MM.1S (cell line): ENCODE data around the gene NHLRC4.

ENCODE experiments used
- DNase-seq: peaks from one replicate; pipeline ENCODE4 v3.0.0-alpha.2; 2015
- H2AFZ ChIP-seq: fragments of 300-600 bp; sonication (generic); 2 replicates; pipeline ENCODE4 v1.6.0; 2016; ENCODE audit warnings: antibody characterized with exemption, low read length
- H3F3A ChIP-seq: fragments of 300-600 bp; sonication (generic); 2 replicates; pipeline ENCODE4 v1.6.1; 2016; ENCODE audit warnings: mild to moderate bottlenecking, antibody characterized with exemption, low read length, moderate library complexity, mixed read lengths; ENCODE audit not compliant: insufficient read depth
- H3K27ac ChIP-seq: fragments of 300-600 bp; sonication (generic); 2 replicates; pipeline ENCODE4 v1.5.1; 2016; ENCODE audit warnings: mild to moderate bottlenecking, low read length
- H3K27me3 ChIP-seq: fragments of 300-600 bp; sonication (generic); replicated peaks from 2 replicates; pipeline ENCODE4 v1.6.0; 2016; ENCODE audit warnings: low read length; ENCODE audit not compliant: insufficient read depth
- H3K36me3 ChIP-seq: fragments of 300-600 bp; sonication (generic); replicated peaks from 2 replicates; pipeline ENCODE4 v1.6.1; 2016; ENCODE audit warnings: mild to moderate bottlenecking, low read length, mixed read lengths; ENCODE audit not compliant: insufficient read depth
- H3K4me1 ChIP-seq: fragments of 300-600 bp; sonication (generic); 2 replicates; pipeline ENCODE4 v1.6.1; 2016; ENCODE audit warnings: low read length, mixed read lengths
- H3K4me2 ChIP-seq: fragments of 300-600 bp; sonication (generic); 2 replicates; pipeline ENCODE4 v1.6.0; 2016; ENCODE audit warnings: low read depth, low read length
- H3K4me3 ChIP-seq: fragments of 300-600 bp; sonication (generic); 2 replicates; pipeline ENCODE4 v1.5.1; 2016; ENCODE audit warnings: low read length, mixed read lengths
- H3K79me2 ChIP-seq: fragments of 300-600 bp; sonication (generic); 2 replicates; pipeline ENCODE4 v1.6.1; 2016; ENCODE audit warnings: mixed run types, low read length, mixed read lengths
- H3K9ac ChIP-seq: fragments of 300-600 bp; sonication (generic); 2 replicates; pipeline ENCODE4 v1.6.1; 2016; ENCODE audit warnings: low read length, mixed read lengths
- H3K9me2 ChIP-seq: fragments of 300-600 bp; sonication (generic); replicated peaks from 2 replicates; pipeline ENCODE4 v1.6.1; 2016; ENCODE audit warnings: mild to moderate bottlenecking, low read length, mixed read lengths; ENCODE audit not compliant: insufficient read depth
- H3K9me3 ChIP-seq: fragments of 300-600 bp; sonication (generic); replicated peaks from 2 replicates; pipeline ENCODE4 v1.6.1; 2016; ENCODE audit warnings: mild to moderate bottlenecking, low read length, mixed read lengths; ENCODE audit not compliant: insufficient read depth
- H4K20me1 ChIP-seq: fragments of 300-600 bp; sonication (generic); 2 replicates; pipeline ENCODE4 v1.6.1; 2016; ENCODE audit warnings: mild to moderate bottlenecking, low read length, moderate library complexity, mixed read lengths; ENCODE audit not compliant: insufficient read depth
- EZH2 ChIP-seq: fragments of 300-600 bp; sonication (generic); optimal IDR thresholded peaks from 2 replicates; pipeline ENCODE3; 2017; ENCODE audit warnings: low read depth, mild to moderate bottlenecking, antibody characterized with exemption, low read length, mixed read lengths
- EZH2phosphoT487 ChIP-seq: fragments of 300-600 bp; sonication (generic); IDR thresholded peaks from 2 replicates; pipeline ENCODE4 v1.6.1; 2018; ENCODE audit warnings: antibody characterized with exemption, low read length
- TF ChIP-seq, protein P1 (sequence below): fragments of 300-600 bp; sonication (generic); IDR thresholded peaks from 2 replicates; pipeline ENCODE4 v1.5.1; 2016; ENCODE audit warnings: antibody characterized with exemption, low read length, mixed read lengths

NHLRC4 gene

GRCh38 chr16:616733-617586 is 50.2 kb downstream of the NHLRC4 start:
- H3K4me1 ChIP-seq: no peaks in the 10 kb centered on the region
- H3K9ac ChIP-seq: no peak overlapping the region
- no peak overlapping the region for H3K4me2 ChIP-seq
- H4K20me1 ChIP-seq: no peaks in the 10 kb centered on the region
- H3F3A ChIP-seq: no peaks in the 10 kb centered on the region
- H3K27me3 ChIP-seq: no peaks in the 10 kb centered on the region
- no peak for TF ChIP-seq EZH2
- no peak for TF ChIP-seq EZH2phosphoT487
- no peak overlapping the region for H2AFZ ChIP-seq
- no peak for DNase-seq
- no peaks in the 10 kb centered on the region for H3K36me3 ChIP-seq
- H3K9me3 ChIP-seq: no peaks in the 10 kb centered on the region
- no peaks in the 10 kb centered on the region for H3K9me2 ChIP-seq
- H3K79me2 ChIP-seq: 0 out of 2 replicates have a peak, but pooled peaks cover 7% of the 10 kb centered on the region
- H3K27ac ChIP-seq: no peak overlapping the region
- H3K4me3 ChIP-seq: no peak overlapping the region

DNA sequence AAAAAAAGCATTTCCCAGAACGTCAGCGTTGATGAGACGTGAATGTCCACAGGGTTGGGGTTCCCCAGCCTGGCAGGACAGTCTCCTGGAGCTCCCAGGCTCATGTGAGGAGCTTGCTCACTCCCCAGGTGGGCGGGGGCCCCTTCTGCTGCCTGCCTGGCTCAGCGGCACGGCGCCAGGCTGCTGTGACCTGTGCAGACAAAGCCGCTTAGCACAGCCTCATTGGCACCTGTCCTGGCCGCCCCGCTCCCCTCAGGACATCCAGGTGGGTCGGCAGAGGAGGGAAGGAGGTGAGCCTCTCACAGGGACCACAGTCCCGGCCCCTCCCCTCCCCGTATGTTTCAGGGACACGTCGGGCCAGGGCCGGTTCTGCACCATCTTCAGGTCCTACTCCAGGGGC is 51.0 kb downstream of the NHLRC4 start:
- Histone ChIP-seq H3K9ac (no peak overlapping the region), H3F3A (no peaks in the 10 kb centered on the region), H3K36me3 (no peaks in the 10 kb centered on the region), H3K4me1 (no peaks in the 10 kb centered on the region), H4K20me1 (no peaks in the 10 kb centered on the region), H3K9me2 (no peaks in the 10 kb centered on the region), H2AFZ (no peak overlapping the region), H3K4me2 (no peak overlapping the region), H3K27ac (no peak overlapping the region), H3K79me2 (0 out of 2 replicates have a peak, but pooled peaks cover 7% of the 10 kb centered on the region), H3K27me3 (no peaks in the 10 kb centered on the region), H3K4me3 (no peak overlapping the region), H3K9me3 (no peaks in the 10 kb centered on the region)
- no peak for DNase-seq
- TF ChIP-seq, protein P1, sequence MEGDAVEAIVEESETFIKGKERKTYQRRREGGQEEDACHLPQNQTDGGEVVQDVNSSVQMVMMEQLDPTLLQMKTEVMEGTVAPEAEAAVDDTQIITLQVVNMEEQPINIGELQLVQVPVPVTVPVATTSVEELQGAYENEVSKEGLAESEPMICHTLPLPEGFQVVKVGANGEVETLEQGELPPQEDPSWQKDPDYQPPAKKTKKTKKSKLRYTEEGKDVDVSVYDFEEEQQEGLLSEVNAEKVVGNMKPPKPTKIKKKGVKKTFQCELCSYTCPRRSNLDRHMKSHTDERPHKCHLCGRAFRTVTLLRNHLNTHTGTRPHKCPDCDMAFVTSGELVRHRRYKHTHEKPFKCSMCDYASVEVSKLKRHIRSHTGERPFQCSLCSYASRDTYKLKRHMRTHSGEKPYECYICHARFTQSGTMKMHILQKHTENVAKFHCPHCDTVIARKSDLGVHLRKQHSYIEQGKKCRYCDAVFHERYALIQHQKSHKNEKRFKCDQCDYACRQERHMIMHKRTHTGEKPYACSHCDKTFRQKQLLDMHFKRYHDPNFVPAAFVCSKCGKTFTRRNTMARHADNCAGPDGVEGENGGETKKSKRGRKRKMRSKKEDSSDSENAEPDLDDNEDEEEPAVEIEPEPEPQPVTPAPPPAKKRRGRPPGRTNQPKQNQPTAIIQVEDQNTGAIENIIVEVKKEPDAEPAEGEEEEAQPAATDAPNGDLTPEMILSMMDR: no peak
- TF ChIP-seq EZH2phosphoT487: no peak
- no peak for TF ChIP-seq EZH2
